ENCODE measurements around the gene KIAA0513. TPM values are rescaled to one million over a fixed set of nuclear protein-coding genes. Genes with fewer than 3 reads are reported as not detected.
"Not testable (repeated sequence)": the region's sequence is repeated elsewhere in the genome, so short reads cannot be mapped to it uniquely, and the experiment has no call there.

Gene KIAA0513
- total RNA-seq, 2 experiments from 2014 or later: 9.0 to 10.9 TPM

GRCh38 chr16:85031451-85031850 is 3.9 kb downstream of the KIAA0513 start:
- Mint-ChIP-seq H3K27ac (no peak overlapping the region), H3K27me3 (no peaks in the 10 kb centered on the region), H3K4me1 (ENCODE audit: low read depth) (peaks cover 31% of the 10 kb centered on the region), H3K4me3 (peak overlapping the region; percentile 72), H3K9me3 (no peaks in the 10 kb centered on the region), H3K36me3 (ENCODE audit: low read depth) (peaks cover 22% of the 10 kb centered on the region)
- TF ChIP-seq, protein P1, sequence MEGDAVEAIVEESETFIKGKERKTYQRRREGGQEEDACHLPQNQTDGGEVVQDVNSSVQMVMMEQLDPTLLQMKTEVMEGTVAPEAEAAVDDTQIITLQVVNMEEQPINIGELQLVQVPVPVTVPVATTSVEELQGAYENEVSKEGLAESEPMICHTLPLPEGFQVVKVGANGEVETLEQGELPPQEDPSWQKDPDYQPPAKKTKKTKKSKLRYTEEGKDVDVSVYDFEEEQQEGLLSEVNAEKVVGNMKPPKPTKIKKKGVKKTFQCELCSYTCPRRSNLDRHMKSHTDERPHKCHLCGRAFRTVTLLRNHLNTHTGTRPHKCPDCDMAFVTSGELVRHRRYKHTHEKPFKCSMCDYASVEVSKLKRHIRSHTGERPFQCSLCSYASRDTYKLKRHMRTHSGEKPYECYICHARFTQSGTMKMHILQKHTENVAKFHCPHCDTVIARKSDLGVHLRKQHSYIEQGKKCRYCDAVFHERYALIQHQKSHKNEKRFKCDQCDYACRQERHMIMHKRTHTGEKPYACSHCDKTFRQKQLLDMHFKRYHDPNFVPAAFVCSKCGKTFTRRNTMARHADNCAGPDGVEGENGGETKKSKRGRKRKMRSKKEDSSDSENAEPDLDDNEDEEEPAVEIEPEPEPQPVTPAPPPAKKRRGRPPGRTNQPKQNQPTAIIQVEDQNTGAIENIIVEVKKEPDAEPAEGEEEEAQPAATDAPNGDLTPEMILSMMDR (IDR thresholded peaks at IDR 0.05): no peak
- intact Hi-C loops (cut with DNase I, micrococcal nuclease): no loop called here
- DNase-seq (no peak), ATAC-seq (ENCODE audit: poor library complexity) (no peak)
- peaks cover 18% of the 10 kb centered on the region for H3K36me3 ChIP-seq (ENCODE audit: insufficient read depth, low read length)
- POLR2A ChIA-PET: interaction anchor here (3.8 kb wide), 1 partner anchor 20 kb away, joined by 16 read pairs; the partner anchor contains the start of gene ZDHHC7
- peaks cover 31% of the 10 kb centered on the region for H3K4me1 ChIP-seq (ENCODE audit: insufficient read depth, low read length)
- CTCF ChIA-PET: no interaction called here
- H3K9me3 ChIP-seq (ENCODE audit: control insufficient read depth in 1 of 2, insufficient read depth in 1 of 2, low read length in 2 of 2): no peaks in the 10 kb centered on the region
- H3K27me3 ChIP-seq (ENCODE audit: control insufficient read depth in 1 of 2, insufficient read depth in 2 of 2, low read length in 2 of 2): no peaks in the 10 kb centered on the region
- no peak overlapping the region for H3K4me3 ChIP-seq (ENCODE audit: low read length)
- no peak overlapping the region for H3K27ac ChIP-seq (ENCODE audit: low read depth in 1 of 2, low read length in 2 of 2)

DNA sequence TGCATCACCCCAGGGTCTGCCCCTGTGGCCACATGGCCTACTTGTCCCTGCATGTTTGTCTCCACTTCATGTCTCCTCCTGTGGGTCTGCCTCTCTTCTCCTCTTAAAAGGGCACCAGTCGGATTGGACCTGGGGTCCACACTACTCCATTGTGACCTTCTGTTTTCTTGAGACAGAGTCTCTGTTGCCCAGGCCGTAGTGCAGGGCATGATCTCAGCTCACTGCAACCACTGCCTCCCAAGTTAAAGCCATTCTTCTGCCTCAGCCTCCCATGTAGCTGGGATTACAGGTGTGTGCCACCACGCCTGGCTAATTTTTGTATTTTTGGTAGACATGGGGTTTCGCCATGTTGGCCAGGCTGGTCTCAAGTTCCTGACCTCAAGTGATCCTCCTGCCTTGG is 4.6 kb downstream of the KIAA0513 start:
- peaks cover 24% of the 10 kb centered on the region for H3K4me1 Mint-ChIP-seq (ENCODE audit: low read depth)
- H3K36me3 Mint-ChIP-seq (ENCODE audit: low read depth): peaks cover 26% of the 10 kb centered on the region
- POLR2A ChIA-PET; H3K27ac Mint-ChIP-seq; intact Hi-C loops (cut with DNase I, micrococcal nuclease); H3K9me3 ChIP-seq (ENCODE audit: control insufficient read depth in 1 of 2, insufficient read depth in 1 of 2, low read length in 2 of 2); DNase-seq; H3K27me3 ChIP-seq (ENCODE audit: control insufficient read depth in 1 of 2, insufficient read depth in 2 of 2, low read length in 2 of 2); H3K9me3 Mint-ChIP-seq; H3K4me3 ChIP-seq (ENCODE audit: low read length); H3K4me3 Mint-ChIP-seq; ATAC-seq (ENCODE audit: poor library complexity); H3K27me3 Mint-ChIP-seq; H3K27ac ChIP-seq (ENCODE audit: low read depth in 1 of 2, low read length in 2 of 2); CTCF ChIA-PET: not testable (repeated sequence)
- Histone ChIP-seq H3K36me3 (ENCODE audit: insufficient read depth, low read length) (peaks cover 18% of the 10 kb centered on the region), H3K4me1 (ENCODE audit: insufficient read depth, low read length) (peaks cover 26% of the 10 kb centered on the region)

DNA sequence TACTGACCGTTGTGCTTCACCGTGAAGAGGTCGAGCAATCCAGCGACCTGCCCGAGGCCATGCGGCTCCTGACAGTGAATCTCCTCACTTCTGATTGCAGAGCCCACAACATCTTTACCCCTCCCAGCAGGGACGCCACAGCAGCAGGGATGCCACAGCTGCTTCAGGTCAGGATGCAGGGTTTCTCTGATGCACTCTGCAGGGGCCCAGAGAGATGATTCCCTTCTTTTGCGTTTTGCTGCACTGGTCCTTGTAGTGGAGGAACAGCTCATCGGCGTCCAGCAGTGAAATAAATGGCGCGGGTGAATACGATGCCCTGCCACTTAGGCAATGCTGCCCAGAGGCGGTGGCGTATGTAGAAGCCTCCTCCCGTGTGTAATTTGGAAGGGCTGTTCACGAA is 5.6 kb downstream of the KIAA0513 start:
- Histone ChIP-seq H3K4me1 (ENCODE audit: insufficient read depth, low read length) (peaks cover 22% of the 10 kb centered on the region), H3K9me3 (ENCODE audit: control insufficient read depth in 1 of 2, insufficient read depth in 1 of 2, low read length in 2 of 2) (no peaks in the 10 kb centered on the region), H3K36me3 (ENCODE audit: insufficient read depth, low read length) (peaks cover 18% of the 10 kb centered on the region), H3K27ac (ENCODE audit: low read depth in 1 of 2, low read length in 2 of 2) (no peak overlapping the region), H3K4me3 (ENCODE audit: low read length) (no peak overlapping the region), H3K27me3 (ENCODE audit: control insufficient read depth in 1 of 2, insufficient read depth in 2 of 2, low read length in 2 of 2) (no peaks in the 10 kb centered on the region)
- POLR2A ChIA-PET: no interaction called here
- Mint-ChIP-seq H3K27me3 (no peaks in the 10 kb centered on the region), H3K9me3 (no peaks in the 10 kb centered on the region), H3K27ac (no peak overlapping the region), H3K4me1 (ENCODE audit: low read depth) (peaks cover 19% of the 10 kb centered on the region), H3K4me3 (no peak overlapping the region), H3K36me3 (ENCODE audit: low read depth) (peaks cover 31% of the 10 kb centered on the region)
- CTCF ChIA-PET: no interaction called here
- intact Hi-C loops (cut with DNase I, micrococcal nuclease): no loop called here
- DNase-seq: no peak
- no peak for ATAC-seq (ENCODE audit: poor library complexity)
- TF ChIP-seq, protein P1 (IDR thresholded peaks at IDR 0.05): no peak

All from CD4-positive, alpha-beta T cell (primary cell).